Lower lobe of right lung (tissue), 2 donors: ENCODE results near the gene VAPB. TPM values are rescaled to one million over a fixed set of nuclear protein-coding genes. Genes with fewer than 3 reads are reported as not detected.

Source experiments
- ATAC-seq, 2 donors: fragments of 200-7000 bp; cut with Tn5 transposase; one replicate each; pipeline ENCODE4 v1.9.1; 2020 to 2022; ENCODE audit warnings: mild to moderate bottlenecking in 2 of 2, moderate library complexity in 2 of 2
- DNase-seq: peaks from one replicate; pipeline ENCODE4 v3.0.0-alpha.2; 2020
- H3K27ac ChIP-seq: fragments of 200-600 bp; one replicate; pipeline ENCODE4 v1.8.0; 2022
- H3K27me3 ChIP-seq: fragments of 200-600 bp; one replicate; pipeline ENCODE4 v1.8.0; 2022; ENCODE audit warnings: low read depth
- H3K36me3 ChIP-seq: fragments of 200-600 bp; one replicate; pipeline ENCODE4 v1.8.0; 2022; ENCODE audit warnings: mild to moderate bottlenecking
- H3K4me1 ChIP-seq: fragments of 200-600 bp; one replicate; pipeline ENCODE4 v1.8.0; 2022
- H3K4me3 ChIP-seq: fragments of 200-600 bp; one replicate; pipeline ENCODE4 v1.8.0; 2022; ENCODE audit warnings: mild to moderate bottlenecking
- H3K9me3 ChIP-seq: fragments of 200-600 bp; one replicate; pipeline ENCODE4 v1.8.0; 2022
- CTCF ChIP-seq: fragments of 200-600 bp; IDR thresholded peaks from one replicate; pipeline ENCODE4 v1.8.0; 2022; ENCODE audit warnings: antibody characterized with exemption, mild to moderate bottlenecking
- intact Hi-C: fragments of 100-400 bp; cut with DNase I; formaldehyde crosslinking; loops from one replicate; pipeline ENCODE4 v1.11.0; 2022
- total RNA-seq: library from RNA; stranded (reverse); fragmentation: NEBNext Ultra II Directional; extraction: Animal tissue kit (Norgen Biotek cat#: 25700); gene quantifications from one replicate; pipeline ENCODE4 v1.2.1, GENCODE V29; 2021
- donor health status: DM: no; HTN: yes; CAD: no; lungs with severe emphysema.

The VAPB gene
- total RNA-seq, 1 donor from 2014 or later, result 44.5 TPM

- Histone ChIP-seq H3K4me3 (peak overlapping the region; percentile 87), H3K4me1 (peaks cover 31% of the 10 kb centered on the region), H3K36me3 (peaks cover 9% of the 10 kb centered on the region), H3K27me3 (no peaks in the 10 kb centered on the region), H3K9me3 (no peaks in the 10 kb centered on the region), H3K27ac (peak overlapping the region; percentile 95)
- intact Hi-C loops, result no loop called here
- ATAC-seq, result peak; percentile 81 to 82
- no peak for DNase-seq
- TF ChIP-seq CTCF, result no peak
Observed at GRCh38 chr20:58389324-58389967, 417 bp downstream of the VAPB start.

DNA sequence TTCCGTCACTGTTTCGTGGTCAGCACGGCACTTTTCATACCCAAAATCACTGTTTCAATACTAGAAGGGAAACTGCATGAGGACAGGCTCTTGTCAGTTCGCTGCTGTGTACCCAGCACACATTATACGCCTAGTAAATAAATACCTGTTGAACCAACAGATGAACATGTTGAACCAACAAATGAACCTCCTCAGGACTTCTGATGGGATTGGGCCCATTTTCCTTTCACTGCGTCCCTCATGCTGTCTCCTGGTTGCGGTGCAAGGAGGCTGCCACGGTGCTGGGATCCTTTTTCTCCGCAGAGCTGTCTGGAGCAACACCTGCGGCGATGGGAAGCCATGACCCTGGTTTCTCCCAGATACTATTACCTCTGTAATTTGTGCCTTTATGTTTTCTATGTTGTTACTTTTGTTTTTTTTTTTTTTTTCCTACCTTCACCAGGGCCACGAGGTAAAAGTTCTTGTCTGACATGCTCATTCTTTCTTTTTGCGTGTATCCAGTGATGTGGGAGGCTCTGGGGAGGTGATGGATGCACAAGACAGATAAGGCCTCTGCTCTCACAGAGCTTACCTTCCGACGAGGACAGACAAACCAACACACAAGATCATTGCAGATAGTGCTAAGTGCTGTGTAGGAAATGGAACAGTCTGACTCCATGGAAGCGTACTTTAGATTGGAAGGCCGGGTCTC lies 1.1 kb downstream of the VAPB start:
- no peak for TF ChIP-seq CTCF
- Histone ChIP-seq H3K4me3 (peak overlapping the region; percentile 87), H3K27me3 (no peaks in the 10 kb centered on the region), H3K36me3 (peaks cover 9% of the 10 kb centered on the region), H3K9me3 (no peaks in the 10 kb centered on the region), H3K27ac (peak overlapping the region; percentile 95), H3K4me1 (peaks cover 31% of the 10 kb centered on the region)
- DNase-seq, result no peak
- intact Hi-C loops, result no loop called here
- ATAC-seq, result no peak

DNA sequence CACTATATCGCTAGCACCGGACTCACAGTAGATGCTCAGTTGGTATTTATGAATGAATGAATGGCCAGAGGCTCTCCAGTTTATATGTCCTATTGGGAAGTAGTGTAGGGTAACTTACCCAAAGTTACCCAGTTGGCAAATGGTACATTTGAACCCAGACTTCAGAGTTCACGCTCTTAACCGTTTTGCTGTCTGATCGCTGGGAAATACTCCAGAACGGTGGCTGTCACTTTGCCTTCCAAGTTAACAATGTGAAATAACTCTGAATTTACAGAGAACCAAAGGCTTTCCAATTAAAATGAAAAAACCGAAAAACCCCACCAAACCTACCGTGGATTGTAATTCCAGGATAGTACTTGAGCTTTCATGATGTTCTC lies 1.6 kb downstream of the VAPB start:
- intact Hi-C loops, result no loop called here
- Histone ChIP-seq H3K27ac (no peak overlapping the region), H3K9me3 (no peaks in the 10 kb centered on the region), H3K27me3 (no peaks in the 10 kb centered on the region), H3K4me3 (peak overlapping the region; percentile 87), H3K36me3 (peaks cover 9% of the 10 kb centered on the region), H3K4me1 (peaks cover 31% of the 10 kb centered on the region)
- no peak for TF ChIP-seq CTCF
- ATAC-seq (no peak), DNase-seq (no peak)

DNA sequence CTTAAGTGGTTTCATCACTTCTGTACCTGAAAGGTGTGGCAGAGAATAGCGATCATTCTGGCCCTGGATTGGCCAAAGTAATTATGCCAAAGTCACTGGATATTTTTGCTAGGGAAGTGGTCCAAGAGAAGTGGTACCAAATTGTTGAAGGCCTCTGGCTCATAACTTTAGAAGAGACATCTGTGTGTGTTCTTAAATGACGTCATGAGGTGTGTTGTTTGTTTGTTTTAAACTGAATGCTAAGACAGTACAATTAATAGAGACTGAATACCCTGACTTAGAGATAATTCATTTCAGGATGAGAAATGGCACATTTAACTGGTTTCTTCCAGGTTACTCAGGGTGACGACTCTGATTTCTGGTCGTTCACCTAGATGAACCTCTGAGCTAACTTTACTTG lies 3.3 kb downstream of the VAPB start:
- Histone ChIP-seq H3K27me3 (no peaks in the 10 kb centered on the region), H3K4me3 (no peak overlapping the region), H3K36me3 (peaks cover 9% of the 10 kb centered on the region), H3K9me3 (no peaks in the 10 kb centered on the region), H3K4me1 (peaks cover 45% of the 10 kb centered on the region), H3K27ac (no peak overlapping the region)
- no peak for ATAC-seq
- DNase-seq, result no peak
- intact Hi-C loops, result no loop called here
- TF ChIP-seq CTCF, result no peak

DNA sequence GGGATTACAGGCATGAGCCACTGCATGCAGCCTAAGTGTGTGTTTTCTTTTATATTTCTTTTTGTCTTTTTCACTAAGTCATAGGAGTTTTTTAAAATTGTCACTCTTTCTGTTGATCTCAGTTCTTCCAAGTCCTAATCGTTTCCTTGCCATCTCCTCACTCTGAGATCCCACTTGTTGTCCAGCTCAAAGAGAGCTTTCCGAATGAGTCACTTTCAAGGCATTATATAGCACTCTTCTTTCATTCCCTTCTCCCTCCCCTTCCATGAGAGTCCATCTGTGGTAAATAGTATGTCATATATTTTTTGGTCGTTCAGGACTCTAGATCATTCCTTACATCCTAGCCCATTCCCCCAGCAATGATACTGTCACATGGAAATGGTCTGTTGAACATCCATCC lies 4.3 kb downstream of the VAPB start:
- no peak for DNase-seq
- no peak overlapping the region for H3K27ac ChIP-seq
- no peak overlapping the region for H3K4me3 ChIP-seq
- H3K36me3 ChIP-seq, result peaks cover 9% of the 10 kb centered on the region
- no peak for ATAC-seq
- no peaks in the 10 kb centered on the region for H3K9me3 ChIP-seq
- intact Hi-C loops, result no loop called here
- no peak for TF ChIP-seq CTCF
- H3K4me1 ChIP-seq, result peaks cover 44% of the 10 kb centered on the region
- no peaks in the 10 kb centered on the region for H3K27me3 ChIP-seq
